Measurements from ENCODE around the gene CCDC70.

Gene CCDC70

GRCh38 chr13:51856998-51857397 lies 4.8 kb upstream of the CCDC70 start:
- in situ Hi-C loops (cut with HindIII; ENCODE audit: low sequenced_read_pairs) = no loop called here

GRCh38 chr13:51858433-51859247 lies 3.1 kb upstream of the CCDC70 start:
- in situ Hi-C loops (cut with HindIII; ENCODE audit: low sequenced_read_pairs) = no loop called here

- in situ Hi-C loops (cut with HindIII; ENCODE audit: low sequenced_read_pairs) = no loop called here
These were observed 1.2 kb downstream of the CCDC70 start for GRCh38 chr13:51862957-51863356.

- in situ Hi-C loops (cut with HindIII; ENCODE audit: low sequenced_read_pairs) = no loop called here
These were observed 4.1 kb downstream of the CCDC70 start for GRCh38 chr13:51865838-51866237.

- in situ Hi-C loops (cut with HindIII; ENCODE audit: low sequenced_read_pairs) = no loop called here
These were observed 5.3 kb downstream of the CCDC70 start for GRCh38 chr13:51867062-51867461.

GRCh38 chr13:51869916-51870315 lies 8.1 kb downstream of the CCDC70 start:
- in situ Hi-C loops (cut with HindIII; ENCODE audit: low sequenced_read_pairs) = no loop called here

- in situ Hi-C loops (cut with HindIII; ENCODE audit: low sequenced_read_pairs) = no loop called here
These were observed 8.8 kb downstream of the CCDC70 start for GRCh38 chr13:51870616-51871015.

- in situ Hi-C loops (cut with HindIII; ENCODE audit: low sequenced_read_pairs) = no loop called here
These were observed 11.5 kb downstream of the CCDC70 start for GRCh38 chr13:51873117-51873798.

GRCh38 chr13:51873837-51874236 lies 12.1 kb downstream of the CCDC70 start:
- in situ Hi-C loops (cut with HindIII; ENCODE audit: low sequenced_read_pairs) = no loop called here

- in situ Hi-C loops (cut with HindIII; ENCODE audit: low sequenced_read_pairs) = loop anchor here (25.0 kb wide), 1 partner anchor 263 kb away; the partner anchor contains the start of gene NEK5
These were observed 12.9 kb downstream of the CCDC70 start for GRCh38 chr13:51874651-51875050.

- in situ Hi-C loops (cut with HindIII; ENCODE audit: low sequenced_read_pairs) = loop anchor here (25.0 kb wide), 1 partner anchor 258 kb away; the partner anchor contains the start of gene NEK5
These were observed 17.4 kb downstream of the CCDC70 start for GRCh38 chr13:51879133-51879532.

GRCh38 chr13:51881296-51881695 lies 19.5 kb downstream of the CCDC70 start:
- in situ Hi-C loops (cut with HindIII; ENCODE audit: low sequenced_read_pairs) = loop anchor here (25.0 kb wide), 1 partner anchor 256 kb away; the partner anchor contains the start of gene NEK5

GRCh38 chr13:51882570-51883225 lies 20.9 kb downstream of the CCDC70 start:
- in situ Hi-C loops (cut with HindIII; ENCODE audit: low sequenced_read_pairs) = loop anchor here (25.0 kb wide), 1 partner anchor 255 kb away; the partner anchor contains the start of gene NEK5

GRCh38 chr13:51883226-51883600 lies 21.4 kb downstream of the CCDC70 start:
- in situ Hi-C loops (cut with HindIII; ENCODE audit: low sequenced_read_pairs) = loop anchor here (25.0 kb wide), 1 partner anchor 254 kb away; the partner anchor contains the start of gene NEK5

- in situ Hi-C loops (cut with HindIII; ENCODE audit: low sequenced_read_pairs) = loop anchor here (25.0 kb wide), 1 partner anchor 252 kb away; the partner anchor contains the start of gene NEK5
These were observed 23.9 kb downstream of the CCDC70 start for GRCh38 chr13:51885651-51886050.

GRCh38 chr13:51887468-51887867 lies 25.7 kb downstream of the CCDC70 start:
- in situ Hi-C loops (cut with HindIII; ENCODE audit: low sequenced_read_pairs) = loop anchor here (25.0 kb wide), 1 partner anchor 250 kb away; the partner anchor contains the start of gene NEK5

- in situ Hi-C loops (cut with HindIII; ENCODE audit: low sequenced_read_pairs) = loop anchor here (25.0 kb wide), 1 partner anchor 245 kb away; the partner anchor contains the start of gene NEK5
These were observed 30.9 kb downstream of the CCDC70 start for GRCh38 chr13:51892657-51893056.

GRCh38 chr13:51894239-51894638 lies 32.5 kb downstream of the CCDC70 start:
- in situ Hi-C loops (cut with HindIII; ENCODE audit: low sequenced_read_pairs) = loop anchor here (25.0 kb wide), 1 partner anchor 243 kb away; the partner anchor contains the start of gene NEK5

GRCh38 chr13:51895906-51896888 lies 34.4 kb downstream of the CCDC70 start:
- in situ Hi-C loops (cut with HindIII; ENCODE audit: low sequenced_read_pairs) = loop anchor here (25.0 kb wide), 1 partner anchor 241 kb away; the partner anchor contains the start of gene NEK5

GRCh38 chr13:51900471-51900870 lies 38.7 kb downstream of the CCDC70 start:
- in situ Hi-C loops (cut with HindIII; ENCODE audit: low sequenced_read_pairs) = no loop called here

All from DLD1 (cell line).